Stimulated activated CD4-positive, alpha-beta T cell treated with anti-CD3 and anti-CD28 coated beads, Interleukin-12 subunit alpha, Interleukin-12 subunit beta, amount 100 ng/mL, for 48 hours (primary cell): ENCODE results near the gene TCF23.
"Not testable (repeated sequence)": the region's sequence is repeated elsewhere in the genome, so short reads cannot be mapped to it uniquely, and the experiment has no call there.

Experiments used
- DNase-seq, 3 donors: peaks; one replicate each; pipeline ENCODE4 v3.0.0-alpha.2; 2020; ENCODE audit warnings: low read depth in 2 of 3, low spot score in 1 of 3

The TCF23 gene

GRCh38 chr2:27154488-27154887 lies 5.7 kb downstream of the TCF23 start:
- no peak for DNase-seq

- DNase-seq = no peak
Observed at GRCh38 chr2:27155069-27155520, 6.3 kb downstream of the TCF23 start.

DNA sequence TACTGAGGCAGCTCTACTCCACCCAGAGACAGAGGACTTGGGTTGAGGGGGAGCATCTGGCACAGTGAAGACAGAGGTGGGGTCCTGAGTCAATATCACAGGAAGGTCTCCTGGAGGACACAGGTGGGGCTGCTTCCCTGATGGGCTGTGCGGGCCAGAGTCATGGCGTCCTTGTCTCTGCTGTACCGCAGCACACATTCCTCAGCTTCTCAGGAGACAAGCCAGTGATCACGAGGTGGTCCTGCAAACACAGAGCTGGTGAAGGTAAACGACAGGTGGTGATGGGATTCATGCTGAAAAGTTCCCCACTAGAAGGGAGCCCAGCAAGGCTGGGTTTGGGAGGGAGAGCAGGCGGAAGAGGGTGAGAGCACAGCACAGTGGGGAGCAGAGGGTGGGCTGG lies 9.7 kb downstream of the TCF23 start:
- DNase-seq = no peak

DNA sequence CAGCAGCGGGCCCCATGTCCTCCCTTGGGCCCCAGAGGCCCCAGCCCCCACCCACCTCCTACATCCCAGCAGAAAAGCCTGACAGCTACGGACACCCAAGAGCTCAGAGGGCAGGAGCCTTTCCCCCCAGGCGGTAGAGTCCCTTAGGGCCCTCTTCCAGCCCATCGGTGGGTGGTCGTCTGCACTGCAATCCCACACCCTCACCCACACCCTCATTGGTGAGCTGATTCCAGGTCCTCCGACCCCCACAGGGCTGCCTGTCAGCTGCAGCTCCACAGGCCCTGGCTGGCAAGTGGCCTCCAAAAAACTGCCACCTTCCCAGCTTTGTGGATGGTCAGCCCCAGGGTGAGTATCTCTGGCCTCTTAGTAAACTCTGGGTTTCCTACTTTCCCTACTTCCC lies 10.5 kb downstream of the TCF23 start:
- DNase-seq = no peak

DNA sequence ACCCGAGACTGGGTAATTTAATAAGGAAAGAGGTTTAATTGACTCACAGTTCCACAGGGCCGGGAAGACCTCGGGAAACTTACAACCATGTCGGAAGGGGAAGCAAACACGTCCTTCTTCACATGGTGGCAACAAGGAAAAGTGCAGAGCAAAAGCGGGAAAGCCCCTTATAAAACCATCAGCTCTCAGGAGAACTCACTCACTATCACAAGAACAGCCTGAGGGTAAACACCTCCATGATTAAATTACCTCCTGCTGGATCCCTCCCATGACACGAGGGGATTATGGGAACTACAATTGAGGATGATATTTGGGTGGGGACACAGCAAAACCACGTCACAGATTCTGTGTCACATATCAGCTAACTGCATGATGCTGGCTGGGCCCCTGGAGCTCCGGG lies 11.4 kb downstream of the TCF23 start:
- no peak for DNase-seq

DNA sequence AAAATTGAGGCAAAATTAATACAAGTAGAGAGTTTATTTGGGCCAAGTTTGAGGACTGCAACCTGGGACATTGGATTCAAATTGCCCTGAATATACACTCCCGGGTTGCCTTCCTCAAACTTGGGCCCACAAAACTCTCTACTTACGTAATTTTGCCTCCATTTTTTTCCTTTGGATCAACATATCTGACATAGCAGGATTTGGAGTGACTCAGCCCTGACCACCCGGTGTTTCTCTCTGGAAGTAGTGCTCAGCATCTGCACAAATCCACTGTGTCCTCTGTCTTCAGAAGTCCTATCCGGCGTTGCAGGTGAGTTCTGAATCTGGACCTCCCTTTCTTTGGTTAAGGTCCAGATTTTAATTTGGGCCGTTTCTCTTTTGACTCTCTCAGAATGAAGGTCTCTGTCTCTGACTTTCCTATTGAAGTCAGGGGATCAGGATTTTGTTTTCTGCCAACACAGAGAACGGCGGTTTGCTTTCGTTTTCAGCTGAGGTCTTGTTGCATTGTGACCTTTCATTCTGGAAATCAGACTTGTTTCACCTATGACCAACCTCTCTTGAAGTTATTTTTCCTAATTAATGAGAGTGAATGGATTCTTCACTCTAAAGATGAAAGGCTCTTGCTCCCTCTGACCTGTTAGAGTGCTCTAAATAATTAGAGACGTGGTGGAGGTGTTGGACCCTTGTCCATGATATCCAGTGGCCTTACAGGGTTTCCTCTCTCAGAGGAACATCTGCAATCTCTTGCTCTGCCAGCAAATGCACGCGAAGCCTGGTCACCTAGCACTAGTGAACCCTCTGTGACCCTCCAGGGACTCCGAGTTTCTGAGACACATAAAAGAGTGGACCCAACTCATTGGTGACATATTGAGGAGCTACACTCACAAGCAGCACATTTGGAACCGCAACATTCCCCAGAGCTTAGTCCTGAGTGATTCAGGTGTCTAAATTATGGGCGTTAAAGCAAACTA lies 13.6 kb downstream of the TCF23 start:
- DNase-seq = no peak

DNA sequence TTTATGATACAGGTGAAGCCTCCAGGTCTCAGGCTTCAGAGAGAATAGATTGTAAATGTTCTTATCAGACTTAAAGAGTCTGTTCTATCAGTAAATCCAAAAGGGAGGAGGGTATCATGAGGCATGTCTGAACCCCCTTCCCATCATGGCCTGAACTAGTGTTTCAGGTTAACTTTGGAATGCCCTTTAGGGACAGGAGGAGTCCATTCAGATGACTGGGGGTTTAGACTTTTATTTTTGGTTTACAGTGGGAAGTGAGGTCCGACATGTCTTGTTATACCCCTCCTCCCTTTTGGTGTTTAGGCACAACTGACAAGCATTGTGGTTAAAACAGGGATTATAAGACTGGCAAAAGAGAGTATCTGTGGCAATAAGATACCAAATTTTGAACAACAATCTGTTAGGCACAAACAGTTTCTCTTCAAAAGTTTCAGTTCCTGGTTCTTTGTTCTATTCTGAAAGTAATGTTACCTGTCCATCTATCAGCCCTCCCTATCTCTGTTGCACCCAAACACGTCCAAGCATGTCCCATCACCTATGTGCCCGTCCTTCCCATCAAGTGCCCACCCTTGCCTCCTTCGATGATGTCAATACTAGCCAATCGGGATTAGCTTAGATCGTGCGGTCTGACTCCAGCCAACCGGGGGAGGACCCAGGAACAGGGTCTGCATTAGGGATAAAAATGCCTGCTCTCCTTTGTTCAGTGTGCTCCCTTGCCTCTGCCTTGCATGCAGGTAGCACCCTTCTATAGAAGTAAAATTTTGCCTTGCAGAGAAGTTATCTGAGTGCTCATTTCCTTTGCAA lies 16.4 kb downstream of the TCF23 start:
- no peak for DNase-seq

GRCh38 chr2:27170581-27171337 lies 22.0 kb downstream of the TCF23 start:
- no peak for DNase-seq

DNA sequence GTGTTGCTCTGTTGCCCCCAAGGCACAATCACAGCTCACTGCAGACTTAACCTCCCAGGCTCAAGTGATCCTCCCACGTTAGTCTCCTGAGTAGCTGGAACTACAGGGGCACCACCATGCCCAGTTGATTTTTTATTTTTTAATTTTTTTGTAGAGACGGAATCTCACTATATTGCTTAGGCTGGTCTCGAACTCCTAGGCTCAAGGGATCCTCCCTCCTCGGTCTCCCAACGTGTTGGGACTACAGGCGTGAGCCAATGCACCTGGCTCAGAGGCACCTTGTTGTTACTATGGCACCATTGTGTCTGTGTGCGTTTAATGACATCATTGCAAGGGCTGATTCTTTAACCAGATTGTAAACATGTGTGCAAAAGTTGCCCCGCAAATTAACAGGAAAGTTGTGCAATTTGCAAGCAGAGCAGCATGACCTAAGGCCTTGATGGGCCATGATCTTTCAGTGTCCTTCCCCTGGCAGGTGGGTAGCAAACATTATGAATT lies 22.6 kb downstream of the TCF23 start:
- no peak for DNase-seq

- DNase-seq = no peak
Observed at GRCh38 chr2:27174638-27175037, 25.8 kb downstream of the TCF23 start.

- DNase-seq = no peak
Observed at GRCh38 chr2:27175330-27175729, 26.5 kb downstream of the TCF23 start.

DNA sequence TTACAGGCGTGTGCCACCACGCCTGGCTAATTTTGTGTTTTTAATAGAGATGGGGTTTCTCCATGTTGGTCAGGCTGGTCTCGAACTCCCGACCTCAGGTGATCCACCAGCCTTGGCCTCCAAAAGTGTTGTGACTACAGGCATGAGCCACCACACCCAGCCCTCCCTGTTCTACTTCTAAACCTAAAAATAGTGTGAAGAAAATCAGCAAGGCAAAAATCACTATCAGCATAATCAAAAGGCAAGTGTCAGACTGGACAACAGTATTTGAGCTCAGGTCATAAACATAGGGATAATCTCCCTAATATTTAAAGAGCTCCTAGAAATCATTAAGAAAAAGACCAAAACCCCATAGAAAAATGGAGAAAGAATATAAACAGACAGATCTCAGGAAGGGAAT lies 27.0 kb downstream of the TCF23 start:
- not testable (repeated sequence) for DNase-seq

DNA sequence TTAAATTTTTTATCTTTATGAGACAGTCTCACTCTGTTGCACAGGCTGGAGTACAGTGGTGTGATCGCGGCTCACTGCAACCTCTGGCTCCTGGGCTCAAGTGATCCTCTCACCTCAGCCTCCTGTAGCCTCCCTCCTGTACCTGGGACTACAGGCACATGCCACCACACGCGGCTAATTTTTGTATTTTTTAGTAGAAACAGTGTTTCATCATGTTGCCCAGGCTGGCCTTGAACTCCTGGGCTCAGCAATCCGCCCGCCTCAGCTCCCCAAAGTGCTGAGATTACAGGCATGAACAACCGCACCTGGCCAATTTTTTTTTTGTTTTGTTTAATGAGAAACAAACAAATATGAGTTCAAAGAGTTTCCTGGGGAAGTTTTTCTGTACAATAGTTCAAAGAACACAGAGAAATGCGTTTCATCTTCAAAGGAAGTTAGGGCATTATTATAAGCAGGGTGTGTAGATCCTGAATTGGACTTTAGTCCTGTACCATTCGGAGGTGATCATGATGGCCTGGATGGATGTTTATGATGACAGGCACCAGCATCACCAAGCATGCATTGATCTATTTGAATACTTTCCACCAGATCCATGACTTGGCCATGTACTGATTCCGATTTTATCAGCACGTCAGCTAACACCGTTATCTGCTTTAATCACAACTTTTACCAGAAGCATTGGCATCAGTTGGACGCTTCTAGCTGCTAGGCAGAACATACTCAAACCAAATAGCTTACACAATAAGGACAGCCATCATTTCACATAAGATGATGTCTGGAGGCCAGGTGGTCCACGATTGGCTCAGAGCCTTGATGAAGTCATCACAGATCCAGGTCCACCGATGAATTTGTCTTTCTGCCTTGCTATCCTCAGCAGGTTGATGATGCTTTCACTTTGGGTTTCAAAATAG lies 28.9 kb downstream of the TCF23 start:
- DNase-seq = no peak

GRCh38 chr2:27178469-27178868 lies 29.7 kb downstream of the TCF23 start:
- no peak for DNase-seq

- no peak for DNase-seq
Observed at GRCh38 chr2:27179344-27180000, 30.7 kb downstream of the TCF23 start.

- DNase-seq = no peak
Observed at GRCh38 chr2:27182346-27182745, 33.5 kb downstream of the TCF23 start.

DNA sequence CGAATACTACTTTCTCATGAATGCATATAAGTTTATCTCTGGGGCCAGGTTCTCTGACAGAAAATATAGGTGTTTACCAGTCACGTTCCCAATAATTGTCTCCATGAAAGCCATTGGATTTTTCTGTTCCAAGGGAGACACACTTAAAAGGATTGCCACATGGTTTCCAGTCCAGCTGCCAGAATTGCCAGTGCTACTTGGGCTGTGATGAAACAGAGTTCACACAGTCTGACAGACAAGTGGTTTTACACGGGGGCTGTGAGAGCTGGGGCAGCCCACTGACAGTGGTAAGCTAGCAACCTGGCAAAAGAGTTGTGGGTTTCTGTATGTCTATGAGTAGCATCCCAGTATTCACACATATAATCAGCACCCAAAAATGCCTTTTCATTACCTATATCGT lies 35.3 kb downstream of the TCF23 start:
- no peak for DNase-seq

- DNase-seq = no peak
Observed at GRCh38 chr2:27185331-27186026, 36.7 kb downstream of the TCF23 start.
